NCI-H510A (cell line): ENCODE results near the gene LDLRAD1.
"Not testable (repeated sequence)": the region's sequence is repeated elsewhere in the genome, so short reads cannot be mapped to it uniquely, and the experiment has no call there.

Experiments
- DNase-seq: peaks from one replicate; lab custom pipeline; 2025; lab: John Stamatoyannopoulos, UW

Gene LDLRAD1

DNA sequence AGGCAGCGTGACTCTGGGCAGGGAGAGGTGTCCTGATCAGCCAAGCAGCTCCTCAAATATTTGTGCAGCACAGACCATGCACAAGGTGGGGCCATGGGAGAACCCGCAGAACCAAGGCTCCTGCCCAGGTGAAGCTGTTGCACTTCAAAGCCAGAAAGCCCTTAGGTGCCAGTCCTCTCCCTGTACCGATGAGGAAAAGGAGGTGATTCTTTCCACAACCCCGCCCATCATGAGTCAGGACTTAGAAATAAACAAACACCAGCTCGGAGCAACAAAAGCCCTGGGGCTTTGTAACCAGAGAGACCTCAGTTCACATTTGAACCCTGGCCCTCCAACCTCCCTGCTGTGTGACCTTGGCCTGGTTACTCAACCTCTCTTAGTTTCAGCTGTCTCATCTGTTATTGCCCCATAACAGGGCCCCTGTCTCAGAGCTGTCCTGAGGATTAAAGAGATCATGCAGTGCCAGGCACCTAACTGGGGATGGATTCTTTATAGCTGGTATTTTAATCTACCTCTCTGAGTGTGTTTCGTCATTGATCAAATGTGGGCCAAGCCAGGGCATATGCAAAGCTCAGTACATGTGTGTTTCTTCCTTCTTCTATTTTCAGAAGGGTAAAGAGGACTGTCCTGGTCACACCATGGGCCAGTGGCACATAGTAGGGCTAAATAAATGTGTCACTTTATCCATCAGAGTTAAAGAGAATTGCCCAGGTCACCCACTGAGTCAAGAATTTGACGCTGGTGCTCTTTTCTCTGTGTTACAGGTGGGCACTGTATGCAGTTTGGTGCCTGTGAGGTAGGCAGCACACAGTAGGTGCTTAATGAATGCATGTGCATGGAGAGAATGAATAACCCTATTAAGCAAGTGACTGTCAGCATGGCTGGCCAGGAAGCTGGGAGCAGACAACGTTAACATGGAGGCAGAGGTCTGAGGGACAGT lies 1.4 kb downstream of the LDLRAD1 start:
- peak; percentile 87 for DNase-seq

DNA sequence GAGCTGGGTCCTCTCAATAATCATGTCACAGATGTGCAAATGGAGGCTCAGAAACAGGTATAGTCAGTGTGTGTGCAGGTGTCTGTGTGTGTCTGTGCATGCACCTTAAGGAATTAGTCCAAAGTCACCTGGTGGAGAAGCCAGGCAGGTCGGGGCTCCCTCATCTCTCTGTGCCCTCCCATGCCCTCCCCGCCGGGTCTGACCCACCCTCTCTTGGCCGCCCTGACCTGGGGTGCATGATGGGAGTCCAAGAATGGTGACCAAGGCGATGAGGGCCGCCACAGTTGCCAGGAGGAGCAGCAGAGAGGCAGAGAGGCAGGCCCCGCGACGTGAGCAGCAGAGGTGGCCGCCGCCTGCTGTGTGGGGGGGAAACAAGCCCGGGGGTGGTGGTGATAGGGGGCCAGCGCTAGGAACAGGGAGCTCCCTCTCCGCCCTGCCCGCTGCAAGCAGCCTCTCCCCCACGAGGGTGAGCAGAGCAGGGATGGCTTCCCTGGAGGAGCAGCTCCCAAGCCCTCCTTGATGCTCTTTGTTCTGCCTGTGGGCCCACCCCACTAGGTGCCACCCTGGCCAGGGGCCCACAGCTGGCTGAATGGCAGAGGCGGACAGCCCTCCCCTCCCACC lies 3.9 kb downstream of the LDLRAD1 start:
- no peak for DNase-seq

DNA sequence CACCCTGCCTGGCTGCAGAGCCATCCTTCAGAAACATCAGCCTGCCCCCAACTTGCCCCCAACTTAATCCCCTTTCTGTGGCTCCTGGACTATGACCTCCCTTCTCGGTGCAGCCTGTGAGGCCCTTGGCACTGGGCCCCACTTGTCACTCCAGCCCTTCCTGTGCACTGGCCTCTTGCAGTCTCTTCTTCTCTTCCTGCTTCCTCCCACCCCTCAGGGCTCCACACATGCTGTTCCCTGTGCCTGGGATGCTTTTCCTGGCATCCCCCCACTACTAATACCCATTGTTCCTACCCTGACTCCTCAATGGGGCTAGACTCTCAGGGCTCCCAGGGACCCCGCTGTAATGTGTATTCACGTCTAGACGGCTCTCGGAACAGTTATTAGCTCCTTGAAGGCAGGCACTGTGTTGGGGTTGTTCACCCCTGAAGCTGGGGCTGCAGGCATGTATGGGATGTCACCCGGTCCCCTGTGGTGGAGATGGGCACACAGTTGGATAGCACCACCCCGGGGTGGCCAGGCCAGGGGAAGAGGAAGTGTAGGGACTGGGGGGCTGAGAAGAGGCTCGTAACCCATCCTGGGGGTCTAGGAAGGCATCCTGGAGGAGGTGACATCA lies 4.5 kb downstream of the LDLRAD1 start:
- DNase-seq, result no peak

DNA sequence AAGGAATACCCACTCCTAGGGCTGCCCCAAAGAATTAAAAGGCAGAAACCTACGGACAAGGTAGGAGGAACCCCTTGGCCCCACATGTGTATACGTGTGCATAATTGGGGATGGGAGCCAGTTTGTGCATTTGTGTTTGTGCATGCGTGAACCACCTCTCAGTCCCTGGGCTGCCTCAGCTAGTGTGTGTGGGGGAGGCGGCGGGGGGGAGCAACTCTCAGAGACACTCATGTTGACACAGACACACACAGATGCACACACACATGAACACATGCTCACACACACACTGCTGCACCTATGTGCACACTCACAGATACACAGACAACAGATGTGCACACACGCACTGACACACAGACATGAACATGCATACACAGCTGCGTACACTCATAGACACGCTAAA lies 5.1 kb downstream of the LDLRAD1 start:
- DNase-seq, result no peak

DNA sequence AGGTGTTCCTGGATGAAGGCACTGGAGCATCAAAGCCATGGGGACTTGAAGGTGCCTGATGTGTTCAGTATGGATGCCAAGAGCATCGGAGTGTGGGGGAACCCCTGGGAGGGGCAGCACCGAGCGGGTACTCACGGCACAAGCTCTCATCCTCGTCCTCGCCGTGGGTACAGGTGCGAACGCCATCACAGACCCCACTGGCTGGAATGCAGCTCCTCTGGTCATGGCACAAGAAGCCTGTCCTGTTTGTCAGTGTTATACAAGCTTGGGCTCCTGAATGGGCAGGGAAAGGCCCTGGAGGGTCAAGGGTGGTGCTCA lies 6.0 kb downstream of the LDLRAD1 start:
- no peak for DNase-seq

DNA sequence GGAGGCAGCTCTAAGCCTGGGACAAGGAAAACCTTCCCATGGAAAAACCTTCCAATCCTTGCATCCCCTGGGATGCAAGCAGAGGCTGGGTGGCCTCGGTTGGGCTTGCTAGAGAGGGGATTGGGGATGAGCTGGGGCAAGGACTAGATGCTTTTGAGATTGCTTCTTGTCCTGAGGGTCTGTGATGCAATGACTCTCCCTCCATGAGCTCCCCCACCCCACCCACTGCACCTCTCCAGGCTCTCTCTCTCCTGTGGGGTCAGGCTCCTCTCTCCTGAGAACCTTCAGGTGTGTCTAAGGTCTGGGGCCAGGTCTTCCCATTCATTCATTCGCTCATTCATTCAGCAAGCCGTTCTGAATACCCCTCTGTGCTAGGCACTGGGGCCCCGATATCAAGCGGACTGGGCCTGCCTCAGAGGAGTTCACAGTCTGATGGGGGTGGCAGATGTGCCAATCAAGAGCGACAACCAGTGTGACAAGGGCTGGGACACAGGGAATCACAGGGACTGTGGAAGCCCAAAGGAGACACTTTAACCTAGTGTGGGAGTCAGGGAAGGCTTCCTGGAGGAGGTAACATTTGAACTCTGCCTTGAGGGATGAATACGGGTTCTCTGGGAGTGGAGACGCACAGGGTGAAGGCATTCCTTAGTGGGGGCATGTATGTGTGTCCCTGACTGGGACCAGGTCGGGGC lies 6.5 kb downstream of the LDLRAD1 start:
- no peak for DNase-seq

DNA sequence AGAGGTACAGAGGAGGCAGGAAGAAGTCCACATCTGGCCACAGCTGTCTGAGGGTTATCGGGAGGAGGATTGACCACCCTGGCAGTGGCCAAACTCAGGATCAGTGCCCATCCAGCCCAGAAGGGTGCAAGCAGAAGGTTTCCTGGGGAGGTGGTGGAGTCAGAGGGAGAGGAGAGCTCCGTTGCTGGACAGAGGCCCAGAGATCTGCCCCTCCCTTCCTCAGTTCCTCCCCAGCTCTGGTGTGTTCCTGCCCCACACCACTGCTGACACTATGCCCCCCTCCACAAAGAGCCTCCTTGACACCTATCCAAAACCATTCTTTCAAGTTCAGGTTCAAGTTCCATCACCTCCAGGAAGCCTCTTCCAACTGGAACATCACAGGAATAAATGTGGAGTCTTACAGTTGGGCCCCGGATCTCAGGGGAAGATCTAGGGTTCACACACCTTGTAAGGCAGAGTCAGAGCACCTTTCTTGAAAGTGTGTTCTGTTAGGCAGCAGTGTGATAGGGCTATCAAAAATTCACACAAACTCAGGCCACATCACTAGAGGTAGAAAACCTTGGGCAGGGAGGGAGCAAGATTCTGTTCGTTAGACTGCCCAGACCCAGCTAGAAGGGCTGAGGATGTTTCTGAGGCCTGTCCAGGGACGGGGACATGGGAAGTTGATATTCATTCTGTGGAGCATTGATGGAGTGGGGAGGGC lies 7.4 kb downstream of the LDLRAD1 start:
- no peak for DNase-seq

DNA sequence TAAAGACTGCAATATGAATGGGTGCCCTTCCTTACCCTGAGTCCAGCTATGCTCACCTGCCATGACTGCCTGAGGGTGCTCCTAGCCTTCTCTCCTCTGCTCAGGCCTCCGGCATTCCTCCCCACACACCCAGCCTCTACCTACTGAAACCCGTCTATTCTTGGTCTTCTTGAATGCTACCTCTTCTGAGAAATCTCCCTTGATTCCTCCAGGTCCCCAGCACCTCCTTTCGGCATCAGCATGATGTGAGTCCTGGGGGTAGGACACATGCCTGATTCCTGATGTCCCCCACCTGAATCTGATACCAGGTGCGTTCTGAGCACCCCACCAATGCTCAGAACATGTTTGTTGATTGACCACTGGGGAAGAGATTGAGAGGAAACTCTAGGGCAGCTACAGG lies 8.6 kb downstream of the LDLRAD1 start:
- DNase-seq, result no peak

DNA sequence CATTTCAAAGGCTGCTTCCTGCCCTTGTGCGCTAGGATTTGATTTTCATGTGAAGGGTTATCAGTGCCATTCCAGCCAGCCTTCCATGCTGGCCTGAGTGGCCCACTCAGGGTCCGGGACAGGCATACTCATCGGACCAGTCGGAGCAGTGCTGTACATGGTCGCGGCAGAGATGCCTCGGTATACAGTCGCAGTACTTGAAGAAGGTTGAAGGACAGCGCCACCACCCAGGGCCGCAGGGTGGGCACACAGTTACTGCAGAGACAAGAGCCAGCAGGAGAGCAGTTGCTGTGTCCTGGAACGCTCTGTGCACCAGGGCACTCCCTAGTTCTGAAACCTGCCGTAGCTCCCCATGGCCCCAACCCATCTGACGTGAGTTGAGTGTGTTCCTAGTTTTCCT lies 9.1 kb downstream of the LDLRAD1 start:
- no peak for DNase-seq

DNA sequence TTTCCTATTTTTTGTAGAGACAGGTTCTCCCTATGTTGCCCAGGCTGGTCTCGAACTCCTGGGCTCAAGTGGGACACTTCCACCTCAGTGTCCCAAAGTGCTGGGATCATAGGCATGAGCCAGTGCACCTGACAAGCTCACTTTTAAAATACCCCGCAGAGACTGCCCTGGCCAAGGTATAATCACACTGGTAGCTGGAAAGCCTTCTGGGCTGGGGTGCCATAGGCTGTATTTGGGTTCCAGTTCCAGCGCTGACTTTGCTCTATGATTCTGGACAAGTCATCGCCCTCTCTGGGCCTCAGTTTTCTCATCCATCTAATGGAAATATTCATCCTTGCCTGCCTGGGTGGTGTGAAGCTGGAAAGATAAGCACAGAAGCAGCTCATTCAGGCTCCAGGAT lies 10.4 kb downstream of the LDLRAD1 start:
- no peak for DNase-seq

DNA sequence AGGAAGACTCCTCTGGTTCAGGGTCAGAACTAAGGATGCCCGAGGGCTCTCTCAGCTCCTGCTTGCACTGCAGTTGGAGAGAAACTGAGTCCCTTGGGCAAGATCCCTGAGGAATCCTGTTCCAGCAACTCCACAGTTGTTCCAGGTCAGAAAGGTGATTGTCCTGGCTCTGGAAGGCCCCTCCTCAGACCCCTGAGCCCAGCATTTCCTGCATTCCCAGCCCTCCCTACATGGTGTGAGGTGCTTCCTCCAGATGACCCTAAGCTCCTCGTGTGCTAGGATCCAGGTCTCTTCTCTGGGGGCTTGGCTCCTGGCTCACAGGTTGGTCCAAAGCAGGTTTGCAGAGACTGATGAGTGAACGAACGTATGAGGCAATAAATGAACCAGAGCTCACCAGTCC lies 11.5 kb downstream of the LDLRAD1 start:
- no peak for DNase-seq

DNA sequence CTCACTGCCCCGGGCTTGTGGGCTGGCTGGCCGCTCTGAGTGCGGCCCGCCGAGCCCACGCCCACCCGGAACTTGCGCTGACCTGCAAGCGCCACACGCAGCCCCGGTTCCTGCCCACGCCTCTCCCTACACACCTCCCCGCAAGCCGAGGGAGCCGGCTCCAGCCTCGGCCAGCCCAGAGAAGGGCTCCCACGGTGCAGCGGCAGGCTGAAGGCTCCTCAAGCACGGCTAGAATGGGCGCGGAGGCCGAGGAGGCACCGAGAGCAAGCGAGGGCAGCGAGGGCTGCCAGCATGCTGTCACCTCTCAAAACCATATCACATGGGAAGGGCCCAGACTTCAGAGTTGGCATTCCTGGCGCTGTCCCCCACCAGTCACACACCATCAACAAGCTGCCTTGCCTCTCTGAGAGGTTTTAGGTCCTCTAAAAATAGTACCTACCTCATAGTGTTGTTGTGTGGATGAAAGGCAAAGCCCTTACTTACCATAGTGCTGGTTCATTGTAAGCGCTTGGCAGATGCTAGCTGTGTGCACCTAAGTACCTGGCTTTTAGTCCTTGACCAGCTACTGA lies 13.4 kb downstream of the LDLRAD1 start:
- DNase-seq, result no peak

DNA sequence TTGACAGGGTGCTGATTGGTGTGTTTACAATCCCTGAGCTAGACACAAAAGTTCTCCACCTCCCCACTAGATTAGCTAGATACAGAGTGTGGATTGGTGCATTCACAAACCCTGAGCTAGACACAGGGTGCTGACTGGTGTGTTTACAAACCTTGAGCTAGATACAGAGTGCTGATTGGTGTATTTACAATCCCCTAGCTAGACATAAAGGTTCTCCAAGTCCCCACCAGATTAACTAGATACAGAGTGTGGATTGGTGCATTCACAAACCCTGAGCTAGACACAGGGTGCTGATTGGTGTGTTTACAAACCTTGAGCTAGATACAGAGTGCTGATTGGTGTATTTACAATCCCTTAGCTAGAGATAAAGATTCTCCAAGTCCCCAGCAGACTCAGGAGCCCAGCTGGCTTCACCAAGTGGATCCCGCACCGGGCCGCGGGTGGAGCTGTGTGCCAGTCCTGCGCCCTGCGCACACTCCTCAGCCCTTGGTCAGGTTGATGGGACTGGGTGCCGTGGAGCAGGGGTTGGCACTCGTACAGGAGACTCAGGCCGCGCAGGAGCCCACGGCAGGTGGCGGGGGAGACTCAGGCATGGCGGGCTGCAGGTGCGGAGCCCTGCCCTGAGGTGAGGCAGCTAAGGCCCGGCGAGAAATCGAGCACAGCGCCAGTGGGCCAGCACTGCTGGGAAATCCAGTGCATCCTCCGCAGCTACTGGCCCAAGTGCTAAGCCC lies 14.1 kb downstream of the LDLRAD1 start:
- not testable (repeated sequence) for DNase-seq

DNA sequence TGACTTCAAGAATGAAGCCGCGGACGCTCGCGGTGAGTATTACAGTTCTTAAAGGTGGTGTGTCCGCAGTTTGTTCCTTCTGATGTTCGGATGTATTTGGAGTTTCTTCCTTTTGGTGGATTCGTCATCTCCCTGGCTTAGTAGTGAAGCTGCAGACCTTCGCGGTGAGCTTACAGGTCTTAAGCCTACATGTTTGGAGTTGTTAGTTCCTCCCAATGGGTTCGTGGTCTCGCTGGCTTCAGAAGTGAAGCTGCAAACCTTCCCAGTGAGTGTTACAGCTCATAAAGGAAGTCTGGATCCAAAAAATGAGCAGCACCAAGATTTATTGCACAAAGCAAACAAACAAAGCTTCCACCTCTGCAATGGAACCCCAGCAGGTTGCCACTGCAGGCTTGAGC lies 14.7 kb downstream of the LDLRAD1 start:
- DNase-seq, result no peak

DNA sequence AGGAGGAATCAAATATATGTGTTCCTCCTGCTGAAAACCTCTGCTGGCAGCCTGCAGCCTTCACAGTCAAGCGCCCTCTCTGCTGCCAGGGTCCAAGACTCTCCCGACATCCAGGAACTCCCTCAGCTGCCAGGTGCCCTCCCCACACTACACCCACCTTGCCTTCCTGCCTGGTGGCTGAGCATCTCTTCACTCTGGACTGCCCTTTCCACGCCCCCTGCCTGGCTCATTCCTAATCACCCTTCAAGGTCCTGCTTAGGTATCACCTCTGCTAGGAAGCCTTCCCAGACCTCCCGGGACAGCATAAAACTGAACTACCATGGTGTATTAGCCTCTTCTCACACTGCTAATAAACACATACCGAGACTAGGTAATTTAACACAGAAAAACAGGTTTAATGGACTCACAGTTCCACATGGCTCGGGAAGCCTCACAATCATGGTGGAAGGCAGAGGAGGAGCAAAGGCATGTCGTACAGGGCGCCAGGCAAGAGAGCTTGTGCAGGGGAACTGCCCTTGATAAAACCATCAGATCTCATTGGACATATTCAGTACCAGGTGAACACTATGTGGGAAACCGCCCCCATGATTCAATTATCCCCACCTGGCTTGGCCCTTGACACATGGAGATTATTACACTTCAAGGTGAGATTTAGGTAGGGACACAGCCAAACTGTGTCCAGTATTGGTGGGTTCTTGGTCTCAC lies 15.3 kb downstream of the LDLRAD1 start:
- no peak for DNase-seq

DNA sequence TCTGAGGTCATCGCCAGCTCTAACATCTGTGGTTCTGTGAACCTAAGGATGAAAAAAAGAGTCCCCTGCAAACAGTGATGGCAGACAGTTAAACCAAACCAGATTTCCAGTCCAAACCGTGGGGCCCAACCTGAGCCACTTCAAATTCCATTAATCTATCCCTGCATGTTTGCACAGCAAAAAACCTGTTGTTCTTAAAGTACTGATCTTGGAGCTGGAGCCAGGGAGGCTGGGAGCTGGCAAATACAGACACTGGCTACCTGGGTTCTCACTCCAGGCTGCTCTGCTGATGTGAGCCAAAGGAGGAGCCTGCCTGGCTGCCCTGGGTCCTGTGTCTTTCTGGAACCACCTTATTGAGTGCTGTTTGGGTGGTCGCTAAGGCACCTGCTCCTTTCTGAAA lies 16.4 kb downstream of the LDLRAD1 start:
- no peak for DNase-seq

DNA sequence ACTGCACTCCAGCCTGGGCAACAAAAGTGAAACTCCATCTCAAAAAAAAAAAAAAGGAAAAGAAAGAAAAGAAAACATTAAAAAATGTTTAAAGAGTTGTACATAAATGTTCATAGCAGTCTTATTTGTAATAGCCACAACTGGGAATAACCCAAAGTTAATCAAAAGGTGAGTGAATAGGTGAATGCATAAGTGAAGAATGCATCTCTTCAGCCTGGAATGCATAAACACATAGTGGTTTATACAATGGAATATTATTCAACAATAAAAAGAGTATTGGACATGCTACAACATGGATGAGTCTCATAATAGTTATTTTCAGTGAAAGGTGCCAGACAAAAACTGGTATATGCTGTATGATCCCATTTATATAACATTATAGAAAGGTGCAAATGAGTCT lies 18.1 kb downstream of the LDLRAD1 start:
- DNase-seq, result no peak

DNA sequence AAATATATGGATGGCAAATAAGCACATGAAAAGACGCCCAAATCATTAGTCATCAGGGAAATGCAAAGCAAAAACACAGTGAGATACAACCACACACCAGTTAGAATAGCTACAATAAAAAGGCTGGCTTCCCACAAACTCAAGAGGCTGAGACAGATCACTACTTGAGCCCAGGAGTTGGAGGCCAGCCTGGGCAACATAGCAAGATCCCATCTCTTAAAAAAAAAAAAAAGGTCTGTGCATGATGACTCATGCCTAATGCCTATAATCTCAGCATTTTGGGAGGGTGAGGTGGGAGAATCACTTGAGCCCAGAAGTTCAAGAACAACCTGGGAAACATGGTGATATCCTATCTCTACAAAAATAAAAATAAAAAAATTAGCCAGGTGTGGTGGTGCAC lies 19.8 kb downstream of the LDLRAD1 start:
- DNase-seq, result no peak

DNA sequence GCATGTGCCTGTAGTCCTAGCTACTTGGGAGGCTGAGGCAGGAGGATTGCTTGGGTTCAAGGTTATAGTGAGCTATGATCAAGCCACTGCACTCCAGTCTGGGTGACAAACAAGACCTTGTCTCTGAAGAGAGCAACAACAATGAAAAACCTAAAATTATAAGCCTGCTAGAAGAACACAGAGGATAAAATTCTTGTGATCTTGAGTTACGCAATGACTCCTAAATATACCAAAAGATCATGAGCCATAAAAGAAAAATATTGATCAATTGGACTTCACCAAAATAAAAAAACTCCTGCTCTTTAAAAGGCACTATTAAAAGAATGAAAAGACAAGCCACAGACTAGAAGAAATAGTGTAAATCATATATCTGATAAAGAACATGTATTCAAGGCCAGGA lies 22.3 kb downstream of the LDLRAD1 start:
- no peak for DNase-seq

DNA sequence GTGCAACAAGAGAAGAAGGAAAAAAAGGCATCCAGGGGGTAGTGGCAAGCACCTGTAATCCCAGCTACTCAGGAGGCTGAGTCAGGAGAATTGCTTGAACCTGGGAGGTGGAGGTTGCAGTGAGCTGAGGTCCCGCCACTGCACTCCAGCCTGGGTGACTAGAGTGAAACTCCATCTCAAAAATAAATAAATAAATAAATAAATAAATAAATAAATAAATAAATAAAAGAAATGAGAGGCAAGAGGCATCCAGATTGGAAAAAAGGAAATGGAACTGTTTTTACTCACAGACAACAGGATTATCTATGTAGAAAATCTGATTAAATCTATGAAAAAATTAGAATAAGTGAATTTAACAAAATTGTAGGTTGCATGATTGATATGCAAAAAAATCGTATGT lies 23.5 kb downstream of the LDLRAD1 start:
- not testable (repeated sequence) for DNase-seq
